Psoas muscle (tissue), 8 donors: ENCODE measurements around the gene TREML4. TPM values are rescaled to one million over a fixed set of nuclear protein-coding genes. Genes with fewer than 3 reads are reported as not detected.

Source experiments
- ATAC-seq, 4 donors: fragments of 200-7000 bp; cut with Tn5 transposase; one replicate each; pipeline ENCODE4 v1.9.1; 2020; ENCODE audit warnings: moderate library complexity in 3 of 4, mild to moderate bottlenecking in 2 of 4
- DNase-seq, 2 donors: peaks; one replicate each; pipeline ENCODE4 v3.0.0-alpha.2; 2020
- H3K27ac ChIP-seq: fragments of 200-600 bp; one replicate; pipeline ENCODE4 v1.8.0; 2022
- H3K27me3 ChIP-seq, 3 donors: fragments of 200-600 bp in 1 of 3; one replicate each; pipeline versions ENCODE4 v1.6.1 to v1.8.0; 2013 to 2022; ENCODE audit warnings: low read length in 2 of 3, mild to moderate bottlenecking in 2 of 3, moderate library complexity in 1 of 3; ENCODE audit not compliant: insufficient read depth in 3 of 3
- H3K36me3 ChIP-seq, 2 donors: fragments of 200-600 bp in 1 of 2; one replicate each; pipeline versions ENCODE4 v1.6.1 to v1.8.0; 2013 to 2022; ENCODE audit warnings: low read depth in 1 of 2, mild to moderate bottlenecking in 1 of 2, moderate library complexity in 1 of 2; ENCODE audit not compliant: insufficient read depth in 1 of 2
- H3K4me1 ChIP-seq: fragments of 200-600 bp; one replicate; pipeline ENCODE4 v1.8.0; 2022
- H3K4me3 ChIP-seq: fragments of 200-600 bp; one replicate; pipeline ENCODE4 v1.8.0; 2022; ENCODE audit warnings: mild to moderate bottlenecking
- H3K9me3 ChIP-seq: fragments of 200-600 bp; one replicate; pipeline ENCODE4 v1.8.0; 2022
- CTCF ChIP-seq: fragments of 200-600 bp; IDR thresholded peaks from one replicate; pipeline ENCODE4 v1.8.0; 2022; ENCODE audit warnings: antibody characterized with exemption
- WGBS, 3 donors: extraction: QIAGEN DNeasy Blood & Tissue Kit; methylation state at CpG; one replicate each; pipeline versions ENCODE4 v1.1.6 to v1.1.7; 2013; 5-methylcytosine and 5-hydroxymethylcytosine counted together
- intact Hi-C, 2 donors: fragments of 100-400 bp; cut with DNase I; formaldehyde crosslinking; loops; one replicate each; pipeline versions ENCODE4 v1.11.0 to v1.14.2; 2022
- polyA plus RNA-seq, 3 donors: library from polyadenylated mRNA; stranded (reverse); fragments of 200-250 nt; gene quantifications; one replicate each; pipeline ENCODE4 v1.2.3, GENCODE V29; 2013
- total RNA-seq, 4 donors: library from RNA; stranded (reverse); fragmentation: NEBNext Ultra II Directional in 2 of 4; extraction: Animal tissue kit (Norgen Biotek cat#: 25700) in 2 of 4; gene quantifications; one replicate each; pipeline versions ENCODE4 v1.2.1 to v1.2.4, GENCODE V29; 2021 to 2023
- donor health status: healthy with polysubstance abuse.
- donor health status: DM: no; HTN: no; CAD: no; lungs with moderate emphysema.
- donor health status: Bipolar disorder and iron deficiency.
- donor health status: healthy.
- donor health status: DM: yes; HTN: yes; CAD: no.
- donor health status: DM: no; HTN: no; CAD: no.
- donor health status: DM: no; HTN: no; CAD: no.
- donor health status: DM: yes; HTN: yes; CAD: no.

TREML4 gene
- total and polyA plus RNA-seq, 7 donors, result 0.01 TPM; not detected in 6

- DNase-seq (no peak), ATAC-seq (no peak)
- Histone ChIP-seq H3K4me3 (no peak overlapping the region), H3K36me3 (no peaks in the 10 kb centered on the region), H3K4me1 (no peaks in the 10 kb centered on the region), H3K9me3 (no peaks in the 10 kb centered on the region), H3K27me3 (peaks cover 0 to 14% (median 3%) of the 10 kb centered on the region in 3 donors), H3K27ac (no peak overlapping the region)
- WGBS, 3 donors, result 66 to 72% (median 70%) methylated on average over 5 of the region's 5 CpGs
- no peak for TF ChIP-seq CTCF
- intact Hi-C loops, result no loop called here
Observed at GRCh38 chr6:41222513-41222912, 5.6 kb upstream of the TREML4 start.

GRCh38 chr6:41224800-41225199 is 3.3 kb upstream of the TREML4 start:
- DNase-seq, result no peak
- Histone ChIP-seq H3K9me3 (no peaks in the 10 kb centered on the region), H3K36me3 (no peaks in the 10 kb centered on the region), H3K4me3 (no peak overlapping the region), H3K4me1 (no peaks in the 10 kb centered on the region), H3K27me3 (peaks cover 0 to 22% (median 3%) of the 10 kb centered on the region in 3 donors), H3K27ac (no peak overlapping the region)
- intact Hi-C loops, result no loop called here
- WGBS, 3 donors, result 85 to 96% (median 93%) methylated on average over 1 of the region's 1 CpG
- no peak for ATAC-seq
- TF ChIP-seq CTCF, result no peak

GRCh38 chr6:41226752-41227151 is 1.4 kb upstream of the TREML4 start:
- no peak for ATAC-seq
- intact Hi-C loops, result no loop called here
- no peaks in the 10 kb centered on the region for H3K36me3 ChIP-seq
- no peak overlapping the region for H3K27ac ChIP-seq
- H3K4me3 ChIP-seq, result no peak overlapping the region
- peaks cover 2 to 22% (median 3%) of the 10 kb centered on the region in 3 donors for H3K27me3 ChIP-seq
- no peak for DNase-seq
- no peaks in the 10 kb centered on the region for H3K4me1 ChIP-seq
- TF ChIP-seq CTCF, result no peak
- 16 to 35% (median 24%) methylated on average over 3 of the region's 3 CpGs for WGBS, 3 donors
- no peaks in the 10 kb centered on the region for H3K9me3 ChIP-seq

GRCh38 chr6:41228616-41229015 is 467 bp downstream of the TREML4 start:
- ATAC-seq (no peak), DNase-seq (no peak)
- H3K27ac ChIP-seq, result no peak overlapping the region
- H3K9me3 ChIP-seq, result no peaks in the 10 kb centered on the region
- intact Hi-C loops, result no loop called here
- TF ChIP-seq CTCF, result no peak
- H3K4me3 ChIP-seq, result no peak overlapping the region
- peaks cover 0 to 22% (median 2%) of the 10 kb centered on the region in 3 donors for H3K27me3 ChIP-seq
- no peaks in the 10 kb centered on the region for H3K4me1 ChIP-seq
- WGBS, 3 donors, result 46 to 68% (median 52%) methylated on average over 5 of the region's 5 CpGs
- no peaks in the 10 kb centered on the region for H3K36me3 ChIP-seq

GRCh38 chr6:41229721-41230120 is 1.6 kb downstream of the TREML4 start:
- intact Hi-C loops, result no loop called here
- no peak overlapping the region for H3K4me3 ChIP-seq
- no peaks in the 10 kb centered on the region for H3K36me3 ChIP-seq
- H3K9me3 ChIP-seq, result no peaks in the 10 kb centered on the region
- ATAC-seq (no peak), DNase-seq (no peak)
- WGBS, 3 donors, result 84 to 86% (median 86%) methylated on average over 4 of the region's 4 CpGs
- TF ChIP-seq CTCF, result no peak
- H3K4me1 ChIP-seq, result no peaks in the 10 kb centered on the region
- H3K27me3 ChIP-seq, result peaks cover 0 to 22% (median 2%) of the 10 kb centered on the region in 3 donors
- H3K27ac ChIP-seq, result no peak overlapping the region
